Glutamatergic neuron (in vitro differentiated cells): ENCODE results near the gene TADA2B. TPM values are rescaled to one million over a fixed set of nuclear protein-coding genes. Genes with fewer than 3 reads are reported as not detected.

Source experiments
- DNase-seq: peaks from one replicate; pipeline ENCODE4 v3.0.0; 2022
- H3K27ac Mint-ChIP-seq: one replicate; pipeline ENCODE4 v1.8.0; 2020; ENCODE audit warnings: mild to moderate bottlenecking, mixed read lengths, inconsistent platforms; ENCODE audit not compliant: unreplicated experiment
- H3K27me3 Mint-ChIP-seq: one replicate; pipeline ENCODE4 v1.8.0; 2020; ENCODE audit warnings: mild to moderate bottlenecking, moderate library complexity, mixed read lengths, inconsistent platforms; ENCODE audit not compliant: unreplicated experiment
- H3K36me3 Mint-ChIP-seq: one replicate; pipeline ENCODE4 v1.8.0; 2020; ENCODE audit warnings: mild to moderate bottlenecking, mixed read lengths, inconsistent platforms; ENCODE audit not compliant: unreplicated experiment
- H3K4me1 Mint-ChIP-seq: one replicate; pipeline ENCODE4 v1.8.0; 2020; ENCODE audit warnings: mild to moderate bottlenecking, low read depth, mixed read lengths, inconsistent platforms; ENCODE audit not compliant: unreplicated experiment
- H3K4me3 Mint-ChIP-seq: one replicate; pipeline ENCODE4 v1.8.0; 2020; ENCODE audit warnings: mild to moderate bottlenecking, mixed read lengths, inconsistent platforms; ENCODE audit not compliant: unreplicated experiment
- H3K9me3 Mint-ChIP-seq: one replicate; pipeline ENCODE4 v1.8.0; 2020; ENCODE audit warnings: mild to moderate bottlenecking, moderate library complexity, mixed read lengths, inconsistent platforms; ENCODE audit not compliant: unreplicated experiment
- CTCF ChIP-seq: fragments of 200-600 bp; sonication (generic); IDR thresholded peaks from one replicate; pipeline ENCODE4 v1.5.0; 2021; ENCODE audit not compliant: partially characterized antibody, unreplicated experiment
- total RNA-seq: library from RNA; stranded (reverse); fragmentation: NEBNext Ultra II Directional; extraction: Animal tissue kit (Norgen Biotek cat#: 25700); gene quantifications from one replicate; pipeline ENCODE4 v1.2.1, GENCODE V29; 2021; ENCODE audit not compliant: unreplicated experiment

TADA2B gene
- total RNA-seq, 1 donor from 2014 or later: 14.3 TPM

- Mint-ChIP-seq H3K36me3 (no peaks in the 10 kb centered on the region), H3K4me3 (peak overlapping the region; percentile 96), H3K4me1 (peaks cover 35% of the 10 kb centered on the region), H3K27me3 (peaks cover 13% of the 10 kb centered on the region), H3K9me3 (peaks cover 14% of the 10 kb centered on the region), H3K27ac (peak overlapping the region; percentile 89)
- peak; percentile 98 for DNase-seq
- TF ChIP-seq CTCF: no peak
Measured at GRCh38 chr4:7042503-7043283, 479 bp upstream of the TADA2B start.

- Mint-ChIP-seq H3K4me3 (peak overlapping the region; percentile 88), H3K4me1 (peaks cover 35% of the 10 kb centered on the region), H3K27ac (peak overlapping the region; percentile 89), H3K27me3 (peaks cover 13% of the 10 kb centered on the region), H3K36me3 (no peaks in the 10 kb centered on the region), H3K9me3 (peaks cover 16% of the 10 kb centered on the region)
- no peak for DNase-seq
- peak; percentile 7 for TF ChIP-seq CTCF
Measured at GRCh38 chr4:7044137-7044930, 1.2 kb downstream of the TADA2B start.

- peak overlapping the region; percentile 28 for H3K27ac Mint-ChIP-seq
- H3K4me3 Mint-ChIP-seq: peak overlapping the region; percentile 88
- peaks cover 17% of the 10 kb centered on the region for H3K27me3 Mint-ChIP-seq
- H3K9me3 Mint-ChIP-seq: peaks cover 16% of the 10 kb centered on the region
- no peaks in the 10 kb centered on the region for H3K36me3 Mint-ChIP-seq
- H3K4me1 Mint-ChIP-seq: peaks cover 36% of the 10 kb centered on the region
- TF ChIP-seq CTCF: no peak
- DNase-seq: no peak
Measured at GRCh38 chr4:7045553-7045952, 2.4 kb downstream of the TADA2B start.

- H3K4me1 Mint-ChIP-seq: peaks cover 36% of the 10 kb centered on the region
- H3K27ac Mint-ChIP-seq: peak overlapping the region; percentile 41
- no peak for TF ChIP-seq CTCF
- peaks cover 17% of the 10 kb centered on the region for H3K27me3 Mint-ChIP-seq
- H3K4me3 Mint-ChIP-seq: peak overlapping the region; percentile 88
- peaks cover 13% of the 10 kb centered on the region for H3K9me3 Mint-ChIP-seq
- H3K36me3 Mint-ChIP-seq: no peaks in the 10 kb centered on the region
- no peak for DNase-seq
Measured at GRCh38 chr4:7045961-7046921, 3.1 kb downstream of the TADA2B start.
